GM19099 (cell line): ENCODE measurements around the gene NTM.

Source experiments
- POLR2A ChIP-seq: IDR thresholded peaks from 3 replicates; pipeline ENCODE4 v1.6.1; 2011; ENCODE audit warnings: low read depth; ENCODE audit not compliant: insufficient read length; ENCODE audit errors: extremely low read depth

NTM gene

GRCh38 chr11:132126973-132127899 is 756.8 kb downstream of the NTM start:
- TF ChIP-seq POLR2A, result no peak

GRCh38 chr11:132127900-132128288 is 757.5 kb downstream of the NTM start:
- no peak for TF ChIP-seq POLR2A

- no peak for TF ChIP-seq POLR2A
Observed at GRCh38 chr11:132131047-132131446, 760.6 kb downstream of the NTM start.

GRCh38 chr11:132131961-132132360 is 761.5 kb downstream of the NTM start:
- TF ChIP-seq POLR2A, result no peak

- TF ChIP-seq POLR2A, result no peak
Observed at GRCh38 chr11:132134322-132134721, 763.9 kb downstream of the NTM start.

GRCh38 chr11:132137289-132137980 is 767.0 kb downstream of the NTM start:
- TF ChIP-seq POLR2A, result no peak

- no peak for TF ChIP-seq POLR2A
Observed at GRCh38 chr11:132137981-132138313, 767.5 kb downstream of the NTM start.

- TF ChIP-seq POLR2A, result no peak
Observed at GRCh38 chr11:132139181-132139580, 768.8 kb downstream of the NTM start.

- TF ChIP-seq POLR2A, result no peak
Observed at GRCh38 chr11:132140056-132140455, 769.6 kb downstream of the NTM start.

GRCh38 chr11:132142121-132142520 is 771.7 kb downstream of the NTM start:
- no peak for TF ChIP-seq POLR2A

- TF ChIP-seq POLR2A, result no peak
Observed at GRCh38 chr11:132142554-132142953, 772.1 kb downstream of the NTM start.

GRCh38 chr11:132147464-132147863 is 777.0 kb downstream of the NTM start:
- TF ChIP-seq POLR2A, result no peak

GRCh38 chr11:132154781-132155180 is 784.4 kb downstream of the NTM start:
- no peak for TF ChIP-seq POLR2A

GRCh38 chr11:132158091-132158490 is 787.7 kb downstream of the NTM start:
- TF ChIP-seq POLR2A, result no peak

GRCh38 chr11:132158696-132159095 is 788.3 kb downstream of the NTM start:
- no peak for TF ChIP-seq POLR2A

GRCh38 chr11:132161403-132162078 is 791.1 kb downstream of the NTM start:
- no peak for TF ChIP-seq POLR2A

- no peak for TF ChIP-seq POLR2A
Observed at GRCh38 chr11:132168344-132168981, 798.0 kb downstream of the NTM start.
